Activated CD8-positive, alpha-beta memory T cell treated with anti-CD3 and anti-CD28 coated beads, Interleukin-2, amount 50 U/mL, for 48 hours (primary cell): Measurements from ENCODE around the gene BTG2.

ENCODE experiments used
- DNase-seq: peaks from one replicate; pipeline ENCODE4 v3.0.0-alpha.2; 2020

Gene BTG2

GRCh38 chr1:203346060-203346768 is 40.9 kb downstream of the BTG2 start:
- DNase-seq: no peak

GRCh38 chr1:203346769-203347102 is 41.4 kb downstream of the BTG2 start:
- DNase-seq: no peak

DNA sequence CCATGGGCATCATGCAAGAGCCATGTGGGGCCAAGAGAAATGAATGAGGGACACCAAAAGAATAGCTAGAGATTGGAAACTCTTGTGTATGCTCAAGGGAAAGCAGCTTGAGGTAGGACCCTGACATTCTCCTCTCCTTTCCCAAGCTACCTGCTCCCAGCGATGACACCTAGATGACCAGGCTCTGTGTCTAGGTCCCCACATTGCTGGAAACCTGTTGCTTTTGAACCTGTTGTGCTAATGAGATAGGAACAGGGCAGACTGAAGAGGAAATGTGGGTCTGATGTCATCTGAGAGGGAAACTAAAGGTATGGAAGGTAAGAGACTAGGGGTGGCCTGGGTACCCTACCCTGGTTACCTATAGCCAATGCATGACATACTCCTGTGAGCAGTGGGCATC is 43.8 kb downstream of the BTG2 start:
- no peak for DNase-seq

DNA sequence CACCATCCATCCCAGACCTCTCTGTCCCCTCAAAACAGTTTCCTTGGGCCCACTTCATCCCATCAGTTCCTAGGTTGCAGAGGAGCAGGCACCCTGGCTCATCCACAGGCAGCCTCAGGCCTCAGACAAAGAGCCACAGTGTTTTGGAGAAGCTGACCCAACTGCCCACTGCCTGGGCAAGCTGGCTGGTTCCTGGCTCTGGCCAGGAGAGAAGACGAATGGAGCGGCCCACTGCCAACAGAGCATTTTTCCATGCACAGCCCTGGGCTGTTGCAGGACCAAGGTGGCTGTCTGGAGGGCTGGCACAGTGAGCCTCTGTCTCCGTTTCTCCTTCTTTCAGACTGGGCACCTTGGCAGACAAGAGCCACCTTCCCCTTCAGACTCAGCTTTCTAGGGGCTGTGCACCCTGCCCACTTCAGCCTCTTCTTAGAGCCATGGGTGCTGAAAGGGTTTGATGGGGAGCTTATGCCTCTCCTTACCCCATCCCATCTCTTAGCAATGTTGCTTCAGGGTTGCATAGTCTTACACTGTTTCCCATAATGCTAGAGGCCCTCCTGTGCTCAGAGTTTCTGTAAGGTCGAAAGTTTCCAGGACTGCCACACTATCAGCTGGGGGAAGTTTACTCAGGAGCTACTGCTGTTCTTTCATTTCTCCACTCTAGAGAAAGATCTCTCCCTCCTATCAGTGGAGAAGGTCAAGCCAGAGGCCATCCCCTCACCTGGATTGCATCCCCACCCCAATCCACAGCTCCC is 44.6 kb downstream of the BTG2 start:
- DNase-seq: no peak

GRCh38 chr1:203351037-203351625 is 45.8 kb downstream of the BTG2 start, which contains the start of gene FMOD:
Gene FMOD (minus strand): TSS chr1:203351122. CDS start chr1:203348270, 2,852 bp downstream.
- DNase-seq: no peak

GRCh38 chr1:203353486-203353885 is 48.2 kb downstream of the BTG2 start:
- DNase-seq: no peak

DNA sequence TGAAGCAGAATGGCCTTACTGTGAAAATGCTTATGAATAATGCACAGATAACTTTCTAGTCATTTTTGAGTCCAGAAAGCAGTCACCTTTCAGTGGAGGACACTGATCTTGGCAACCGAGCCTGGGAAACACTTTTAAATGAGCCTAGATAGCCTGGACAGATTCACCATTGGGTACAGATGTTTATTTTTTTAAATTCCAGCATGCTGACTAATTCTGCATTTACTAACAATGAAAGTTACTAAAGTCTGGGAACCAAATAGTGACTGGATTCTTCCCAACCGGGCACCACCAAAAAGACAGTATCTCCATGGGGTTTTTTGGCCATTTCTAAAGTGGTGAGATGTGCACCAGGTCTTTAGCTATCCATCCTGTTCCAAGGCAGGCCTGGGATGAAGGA is 48.9 kb downstream of the BTG2 start:
- no peak for DNase-seq

GRCh38 chr1:203359010-203359571 is 53.8 kb downstream of the BTG2 start:
- no peak for DNase-seq
